HepG2 (cell line): ENCODE measurements around the gene IFT88. TPM values are rescaled to one million over a fixed set of nuclear protein-coding genes. Genes with fewer than 3 reads are reported as not detected.

Source experiments
- CBX5 ChIP-seq: sonication (generic); formaldehyde crosslinking; IDR thresholded peaks from 2 replicates; pipeline ENCODE4 v1.4.0; 2020; ENCODE audit warnings: missing genetic modification reagents, borderline replicate concordance
- CREB1 ChIP-seq, 2 experiments: fragments of 450-650 bp in 1 of 2; IDR thresholded peaks; 2 replicates each; pipeline ENCODE4 v1.6.1; 2016 to 2017; ENCODE audit warnings: control low read depth in 1 of 2, mild to moderate bottlenecking in 1 of 2, missing compliant biosample characterization in 1 of 2, missing genetic modification characterization in 1 of 2
- IKZF4 ChIP-seq: sonication (generic); formaldehyde crosslinking; IDR thresholded peaks from 2 replicates; pipeline ENCODE4 v1.5.1; 2020; ENCODE audit warnings: borderline replicate concordance, mild to moderate bottlenecking, low read depth, missing genetic modification reagents; ENCODE audit errors: not compliant biosample characterization
- JARID2 ChIP-seq: sonication (generic); formaldehyde crosslinking; IDR thresholded peaks from 2 replicates; pipeline ENCODE4 v1.8.1; 2023; ENCODE audit warnings: missing genetic modification reagents, inconsistent platforms; ENCODE audit not compliant: insufficient replicate concordance
- KDM2A ChIP-seq: sonication (generic); formaldehyde crosslinking; IDR thresholded peaks from 2 replicates; pipeline ENCODE4 v1.4.0; 2020; ENCODE audit warnings: low read depth, missing genetic modification reagents, borderline replicate concordance
- KDM3A ChIP-seq: IDR thresholded peaks from 2 replicates; pipeline ENCODE4 v1.6.1; 2018; ENCODE audit warnings: low read depth, missing compliant biosample characterization
- LCORL ChIP-seq, 2 experiments: fragments of 450-650 bp in 1 of 2; sonication (generic) in 1 of 2; formaldehyde crosslinking in 1 of 2; IDR thresholded peaks; 2 replicates each; pipeline versions ENCODE4 v1.5.0 to v1.6.1; 2017 to 2020; ENCODE audit warnings: antibody characterized with exemption in 1 of 2, missing genetic modification reagents in 1 of 2
- MYC ChIP-seq: sonication (generic); formaldehyde crosslinking; IDR thresholded peaks from 2 replicates; pipeline ENCODE4 v1.9.0; 2021; ENCODE audit warnings: missing genetic modification reagents, borderline replicate concordance
- SP2 ChIP-seq: sonication (generic); formaldehyde crosslinking; IDR thresholded peaks from 2 replicates; pipeline ENCODE4 v1.5.1; 2020; ENCODE audit warnings: mild to moderate bottlenecking, missing genetic modification reagents
- SP4 ChIP-seq: sonication (generic); formaldehyde crosslinking; IDR thresholded peaks from 2 replicates; pipeline ENCODE4 v1.8.1; 2023; ENCODE audit warnings: mild to moderate bottlenecking, missing genetic modification reagents
- ZNF180 ChIP-seq: sonication (generic); formaldehyde crosslinking; IDR thresholded peaks from 2 replicates; pipeline ENCODE4 v1.4.0; 2020; ENCODE audit warnings: low read depth, missing genetic modification reagents, borderline replicate concordance
- ZNF292 ChIP-seq: sonication (generic); formaldehyde crosslinking; IDR thresholded peaks from 2 replicates; pipeline ENCODE4 v1.8.1; 2022; ENCODE audit warnings: mild to moderate bottlenecking, low read depth, missing genetic modification reagents, borderline replicate concordance
- ZNF317 ChIP-seq: sonication (generic); formaldehyde crosslinking; IDR thresholded peaks from 2 replicates; pipeline ENCODE4 v1.5.0; 2020; ENCODE audit warnings: mild to moderate bottlenecking, missing genetic modification reagents
- ZNF546 ChIP-seq: sonication (generic); formaldehyde crosslinking; conservative IDR thresholded peaks from 2 replicates; pipeline ENCODE4 v1.8.1; 2023; ENCODE audit warnings: mild to moderate bottlenecking, missing genetic modification reagents
- ZNF777 ChIP-seq: sonication (generic); formaldehyde crosslinking; IDR thresholded peaks from 2 replicates; pipeline ENCODE4 v1.4.0; 2020; ENCODE audit warnings: missing genetic modification reagents
- ZNF891 ChIP-seq: sonication (generic); formaldehyde crosslinking; IDR thresholded peaks from 2 replicates; pipeline ENCODE4 v1.5.0; 2020; ENCODE audit warnings: mild to moderate bottlenecking, missing genetic modification reagents
- ZSCAN25 ChIP-seq: sonication (generic); formaldehyde crosslinking; IDR thresholded peaks from 2 replicates; pipeline ENCODE4 v1.8.0; 2022; ENCODE audit warnings: mild to moderate bottlenecking, missing genetic modification reagents
- ZSCAN30 ChIP-seq: sonication (generic); formaldehyde crosslinking; IDR thresholded peaks from 2 replicates; pipeline ENCODE4 v1.5.0; 2020; ENCODE audit warnings: mild to moderate bottlenecking, missing genetic modification reagents
- polyA plus RNA-seq, 8 experiments: library from polyadenylated mRNA; depleted of rRNA in 3 of 8; stranded (reverse) in 7 of 8; unstranded in 1 of 8; fragments of >200 nt; fragmentation: Illumina TruSeq in 4 of 8; extraction: Trizol in 4 of 8; gene quantifications; 2 replicates each; pipeline versions ENCODE4 v1.2.1 to v1.2.3, GENCODE V29; 2011 to 2016; ENCODE audit warnings: low read depth in 4 of 8, missing spikeins in 1 of 8, mixed read lengths in 1 of 8; ENCODE audit not compliant: insufficient read depth in 1 of 8
- total RNA-seq, 5 experiments: library from RNA; depleted of rRNA; stranded (reverse); fragments of >200 nt; fragmentation: Illumina TruSeq; extraction: Trizol; gene quantifications; 2 replicates each; pipeline ENCODE4 v1.2.3, GENCODE V29; 2016; ENCODE audit warnings: low read depth in 1 of 5
- TF ChIP-seq, protein P1 (sequence below): sonication (generic); formaldehyde crosslinking; IDR thresholded peaks from 2 replicates; pipeline ENCODE4 v1.8.1; 2023; ENCODE audit warnings: mild to moderate bottlenecking, moderate library complexity, missing genetic modification reagents
- TF ChIP-seq, protein P2 (sequence below): sonication (generic); formaldehyde crosslinking; IDR thresholded peaks from 2 replicates; pipeline ENCODE4 v1.5.0; 2020; ENCODE audit warnings: mild to moderate bottlenecking, missing genetic modification reagents
- TF ChIP-seq, protein P3 (sequence below): fragments of 450-650 bp; IDR thresholded peaks from 2 replicates; pipeline ENCODE4 v1.6.1; 2017
- TF ChIP-seq, protein P4 (sequence below): sonication (generic); formaldehyde crosslinking; IDR thresholded peaks from 2 replicates; pipeline ENCODE4 v1.8.1; 2023; ENCODE audit warnings: mild to moderate bottlenecking, inconsistent platforms, moderate library complexity, missing genetic modification reagents, borderline replicate concordance
- TF ChIP-seq, protein P5 (sequence below): IDR thresholded peaks from 2 replicates; pipeline ENCODE4 v1.6.1; 2016; ENCODE audit warnings: low read depth, borderline replicate concordance

Gene IFT88
- total and polyA plus RNA-seq, 2 of the 13 experiments (the other 11 are each of a cell fraction or from before 2014, with no cell fraction given) = 8.4 to 19.9 TPM

DNA sequence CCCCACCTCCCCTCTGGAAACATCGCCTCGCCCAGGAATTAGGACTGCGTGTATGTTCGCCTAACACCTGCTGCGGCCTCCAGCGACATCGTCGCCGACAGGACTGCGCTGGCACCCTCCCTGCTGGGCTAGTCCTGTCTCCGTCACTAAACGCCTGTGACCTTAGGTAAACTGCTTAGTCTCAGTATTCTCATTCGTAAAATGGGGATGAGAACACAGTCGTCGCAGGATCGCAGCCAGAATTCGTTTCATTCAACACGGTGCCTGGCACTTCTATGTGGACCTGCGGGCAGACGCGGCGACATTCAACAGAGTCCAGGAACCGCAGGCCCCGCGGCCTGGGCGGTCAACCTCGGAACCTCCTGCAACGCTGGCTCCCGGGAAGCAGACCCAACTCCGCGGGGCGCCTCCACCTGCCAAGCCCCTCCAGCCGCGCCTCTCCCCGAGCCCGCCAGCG, 41.8 kb upstream of the IFT88 start (continued):
- TF ChIP-seq, protein P1, sequence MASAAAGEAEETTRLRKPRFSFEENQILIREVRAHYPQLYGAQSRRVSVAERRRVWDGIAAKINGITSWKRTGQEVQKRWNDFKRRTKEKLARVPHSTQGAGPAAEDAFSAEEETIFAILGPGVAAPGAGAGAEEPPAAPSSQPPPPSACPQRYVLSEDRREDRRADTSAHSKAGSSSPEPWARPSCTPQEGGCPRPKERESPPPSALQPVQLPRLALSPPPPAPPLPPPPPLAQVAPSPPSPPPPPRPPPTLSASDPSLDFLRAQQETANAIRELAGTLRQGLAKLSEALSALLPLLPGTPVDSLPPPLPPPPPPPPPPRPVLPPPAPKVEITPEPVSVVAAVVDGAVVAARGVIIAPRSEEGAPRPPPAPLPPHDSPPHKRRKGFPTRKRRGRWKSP (CRISPR knock-in tag) = peak; percentile 67
- TF ChIP-seq ZNF317 (no peak), ZNF777 (CRISPR knock-in tag) (no peak), ZSCAN25 (no peak), ZSCAN30 (CRISPR knock-in tag) (0 out of 2 replicates have a peak, but pooled peaks have one; percentile 43), LCORL (IDR thresholded peaks at IDR 0.05) (no peak), LCORL (CRISPR knock-in tag; IDR thresholded peaks at IDR 0.05) (0 out of 2 replicates have a peak, but pooled peaks have one; percentile 10), ZNF546 (CRISPR knock-in tag) (no peak), KDM2A (peak; percentile 70), SP4 (CRISPR knock-in tag) (peak; percentile 3; the same call in 1 of the 2 replicates), ZNF891 (0 out of 2 replicates have a peak, but pooled peaks have one; percentile 7), ZNF292 (CRISPR knock-in tag) (peak; percentile 15; the same call in 1 of the 2 replicates), CREB1 (IDR thresholded peaks at IDR 0.05) (no peak), CREB1 (CRISPR knock-in tag; IDR thresholded peaks at IDR 0.05) (no peak), MYC (peak; percentile 43; the same call in 1 of the 2 replicates), KDM3A (CRISPR knock-in tag) (0 out of 2 replicates have a peak, but pooled peaks have one; percentile 43), IKZF4 (CRISPR knock-in tag) (peak; percentile 41), JARID2 (CRISPR knock-in tag) (no peak), CBX5 (CRISPR knock-in tag) (0 out of 2 replicates have a peak, but pooled peaks have one; percentile 28), SP2 (CRISPR knock-in tag) (peak; percentile 44; the same call in 1 of the 2 replicates), ZNF180 (no peak)
- TF ChIP-seq, protein P2, sequence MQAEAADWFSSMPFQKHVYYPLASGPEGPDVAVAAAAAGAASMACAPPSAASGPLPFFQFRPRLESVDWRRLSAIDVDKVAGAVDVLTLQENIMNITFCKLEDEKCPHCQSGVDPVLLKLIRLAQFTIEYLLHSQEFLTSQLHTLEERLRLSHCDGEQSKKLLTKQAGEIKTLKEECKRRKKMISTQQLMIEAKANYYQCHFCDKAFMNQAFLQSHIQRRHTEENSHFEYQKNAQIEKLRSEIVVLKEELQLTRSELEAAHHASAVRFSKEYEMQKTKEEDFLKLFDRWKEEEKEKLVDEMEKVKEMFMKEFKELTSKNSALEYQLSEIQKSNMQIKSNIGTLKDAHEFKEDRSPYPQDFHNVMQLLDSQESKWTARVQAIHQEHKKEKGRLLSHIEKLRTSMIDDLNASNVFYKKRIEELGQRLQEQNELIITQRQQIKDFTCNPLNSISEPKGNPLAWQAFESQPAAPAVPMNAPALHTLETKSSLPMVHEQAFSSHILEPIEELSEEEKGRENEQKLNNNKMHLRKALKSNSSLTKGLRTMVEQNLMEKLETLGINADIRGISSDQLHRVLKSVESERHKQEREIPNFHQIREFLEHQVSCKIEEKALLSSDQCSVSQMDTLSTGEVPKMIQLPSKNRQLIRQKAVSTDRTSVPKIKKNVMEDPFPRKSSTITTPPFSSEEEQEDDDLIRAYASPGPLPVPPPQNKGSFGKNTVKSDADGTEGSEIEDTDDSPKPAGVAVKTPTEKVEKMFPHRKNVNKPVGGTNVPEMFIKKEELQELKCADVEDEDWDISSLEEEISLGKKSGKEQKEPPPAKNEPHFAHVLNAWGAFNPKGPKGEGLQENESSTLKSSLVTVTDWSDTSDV (CRISPR knock-in tag) = peak; percentile 52; the same call in 1 of the 2 replicates
- TF ChIP-seq, protein P3, sequence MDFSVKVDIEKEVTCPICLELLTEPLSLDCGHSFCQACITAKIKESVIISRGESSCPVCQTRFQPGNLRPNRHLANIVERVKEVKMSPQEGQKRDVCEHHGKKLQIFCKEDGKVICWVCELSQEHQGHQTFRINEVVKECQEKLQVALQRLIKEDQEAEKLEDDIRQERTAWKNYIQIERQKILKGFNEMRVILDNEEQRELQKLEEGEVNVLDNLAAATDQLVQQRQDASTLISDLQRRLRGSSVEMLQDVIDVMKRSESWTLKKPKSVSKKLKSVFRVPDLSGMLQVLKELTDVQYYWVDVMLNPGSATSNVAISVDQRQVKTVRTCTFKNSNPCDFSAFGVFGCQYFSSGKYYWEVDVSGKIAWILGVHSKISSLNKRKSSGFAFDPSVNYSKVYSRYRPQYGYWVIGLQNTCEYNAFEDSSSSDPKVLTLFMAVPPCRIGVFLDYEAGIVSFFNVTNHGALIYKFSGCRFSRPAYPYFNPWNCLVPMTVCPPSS = no peak
- TF ChIP-seq, protein P4, sequence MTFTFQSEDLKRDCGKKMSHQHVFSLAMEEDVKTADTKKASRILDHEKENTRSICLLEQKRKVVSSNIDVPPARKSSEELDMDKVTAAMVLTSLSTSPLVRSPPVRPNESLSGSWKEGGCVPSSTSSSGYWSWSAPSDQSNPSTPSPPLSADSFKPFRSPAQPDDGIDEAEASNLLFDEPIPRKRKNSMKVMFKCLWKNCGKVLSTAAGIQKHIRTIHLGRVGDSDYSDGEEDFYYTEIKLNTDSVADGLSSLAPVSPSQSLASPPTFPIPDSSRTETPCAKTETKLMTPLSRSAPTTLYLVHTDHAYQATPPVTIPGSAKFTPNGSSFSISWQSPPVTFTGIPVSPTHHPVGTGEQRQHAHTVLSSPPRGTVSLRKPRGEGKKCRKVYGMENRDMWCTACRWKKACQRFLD = 0 out of 2 replicates have a peak, but pooled peaks have one; percentile 9
- TF ChIP-seq, protein P5, sequence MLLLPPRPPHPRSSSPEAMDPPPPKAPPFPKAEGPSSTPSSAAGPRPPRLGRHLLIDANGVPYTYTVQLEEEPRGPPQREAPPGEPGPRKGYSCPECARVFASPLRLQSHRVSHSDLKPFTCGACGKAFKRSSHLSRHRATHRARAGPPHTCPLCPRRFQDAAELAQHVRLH (CRISPR knock-in tag) = peak; percentile 32; the same call in 1 of the 2 replicates
